Breast epithelium (tissue), 3 donors: Measurements from ENCODE around the gene SNX30.

Source experiments
- POLR2A ChIP-seq: fragments of 450-650 bp; IDR thresholded peaks from one replicate; pipeline ENCODE4 v1.6.1; 2016; ENCODE audit warnings: antibody characterized with exemption, mild to moderate bottlenecking, moderate library complexity
- POLR2AphosphoS5 ChIP-seq, 3 donors: sonication (generic); formaldehyde crosslinking; IDR thresholded peaks; one replicate each; pipeline ENCODE4 v1.6.1; 2017; ENCODE audit warnings: antibody characterized with exemption in 3 of 3
- TF ChIP-seq, protein P1 (sequence below), 3 donors: fragments of 450-650 bp; IDR thresholded peaks; one replicate each; pipeline ENCODE4 v1.5.1; 2016 to 2017; ENCODE audit warnings: antibody characterized with exemption in 3 of 3, mild to moderate bottlenecking in 3 of 3, moderate library complexity in 3 of 3

DNA sequence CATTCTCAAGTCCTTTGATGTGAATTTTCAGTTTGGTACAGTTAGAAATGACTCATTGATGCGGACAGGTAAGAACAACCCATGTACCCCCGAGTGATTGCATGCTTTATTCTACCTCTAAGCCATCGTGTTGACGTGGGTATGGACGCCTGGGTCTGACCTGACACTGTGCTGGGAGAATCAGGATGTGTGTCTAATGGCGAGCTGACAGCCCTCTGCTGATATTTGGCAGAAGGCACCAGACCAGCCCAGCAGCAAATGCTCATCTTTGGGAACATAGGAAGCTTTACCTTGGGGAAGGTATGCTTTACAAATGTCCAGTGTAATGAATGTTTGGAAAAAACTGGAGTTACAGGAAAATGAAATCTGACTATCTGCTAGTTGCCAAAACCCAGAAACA, 120.0 kb downstream of the SNX30 start:
- TF ChIP-seq, protein P1, sequence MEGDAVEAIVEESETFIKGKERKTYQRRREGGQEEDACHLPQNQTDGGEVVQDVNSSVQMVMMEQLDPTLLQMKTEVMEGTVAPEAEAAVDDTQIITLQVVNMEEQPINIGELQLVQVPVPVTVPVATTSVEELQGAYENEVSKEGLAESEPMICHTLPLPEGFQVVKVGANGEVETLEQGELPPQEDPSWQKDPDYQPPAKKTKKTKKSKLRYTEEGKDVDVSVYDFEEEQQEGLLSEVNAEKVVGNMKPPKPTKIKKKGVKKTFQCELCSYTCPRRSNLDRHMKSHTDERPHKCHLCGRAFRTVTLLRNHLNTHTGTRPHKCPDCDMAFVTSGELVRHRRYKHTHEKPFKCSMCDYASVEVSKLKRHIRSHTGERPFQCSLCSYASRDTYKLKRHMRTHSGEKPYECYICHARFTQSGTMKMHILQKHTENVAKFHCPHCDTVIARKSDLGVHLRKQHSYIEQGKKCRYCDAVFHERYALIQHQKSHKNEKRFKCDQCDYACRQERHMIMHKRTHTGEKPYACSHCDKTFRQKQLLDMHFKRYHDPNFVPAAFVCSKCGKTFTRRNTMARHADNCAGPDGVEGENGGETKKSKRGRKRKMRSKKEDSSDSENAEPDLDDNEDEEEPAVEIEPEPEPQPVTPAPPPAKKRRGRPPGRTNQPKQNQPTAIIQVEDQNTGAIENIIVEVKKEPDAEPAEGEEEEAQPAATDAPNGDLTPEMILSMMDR (IDR thresholded peaks at IDR 0.05), result no peak
- TF ChIP-seq POLR2A (no peak), POLR2AphosphoS5 (IDR thresholded peaks at IDR 0.05) (no peak)
